Right renal cortex interstitium (tissue), 3 donors: ENCODE measurements around the gene BAHD1. TPM values are rescaled to one million over a fixed set of nuclear protein-coding genes. Genes with fewer than 3 reads are reported as not detected.
"Not testable (repeated sequence)": the region's sequence is repeated elsewhere in the genome, so short reads cannot be mapped to it uniquely, and the experiment has no call there.

ENCODE experiments used
- DNase-seq, 3 donors: peaks; one replicate each; pipeline ENCODE4 v3.0.0-alpha.2; 2013; ENCODE audit warnings: low read depth in 3 of 3, low spot score in 2 of 3
- polyA plus RNA-seq, 3 donors: library from polyadenylated mRNA; unstranded; fragments of 120-200 nt; gene quantifications; one replicate each; pipeline ENCODE4 v1.2.1, GENCODE V29; 2013; ENCODE audit not compliant: insufficient read length in 3 of 3

The BAHD1 gene
- polyA plus RNA-seq, 3 donors: 19.1 to 21.0 (median 19.6) TPM

DNA sequence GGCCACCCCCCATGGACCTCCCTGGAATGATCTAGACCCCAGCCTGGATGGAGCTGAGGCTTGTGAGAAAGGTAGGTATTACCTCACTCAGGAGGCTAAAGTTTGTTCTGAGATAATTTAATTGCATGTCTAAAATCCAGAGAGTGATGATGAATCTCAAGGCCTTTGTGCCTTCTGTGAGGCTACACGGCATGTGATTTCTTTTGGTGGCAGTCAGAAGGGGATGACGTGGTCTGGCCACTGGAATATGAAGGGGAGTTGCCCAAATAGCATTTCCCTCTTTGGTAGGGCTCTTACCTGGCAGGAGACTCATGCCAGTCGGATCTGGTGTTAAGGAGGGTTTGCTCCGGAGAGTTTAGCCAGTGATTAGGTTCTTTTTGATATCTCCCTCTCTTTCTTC is 2.5 kb downstream of the BAHD1 start:
- no peak for DNase-seq

DNA sequence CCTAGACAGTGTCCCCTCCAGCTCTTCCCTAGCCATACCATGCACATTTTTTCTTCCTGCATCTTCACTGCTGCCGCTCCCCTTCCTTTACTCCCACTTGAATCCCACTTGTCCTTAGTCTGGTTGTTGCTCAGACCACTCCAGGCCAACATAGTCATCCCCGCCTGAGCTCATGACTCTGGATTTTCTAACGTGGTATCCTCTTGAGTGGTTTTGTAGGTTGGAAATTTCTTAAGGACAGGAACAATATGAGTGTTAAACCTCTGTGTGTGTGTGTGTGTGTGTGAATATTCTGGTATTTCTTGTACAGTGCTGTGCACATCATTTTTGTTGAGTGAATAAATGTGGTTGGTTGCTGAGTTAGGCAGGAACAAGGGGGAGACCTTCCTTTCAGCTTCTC is 3.1 kb downstream of the BAHD1 start:
- no peak for DNase-seq

DNA sequence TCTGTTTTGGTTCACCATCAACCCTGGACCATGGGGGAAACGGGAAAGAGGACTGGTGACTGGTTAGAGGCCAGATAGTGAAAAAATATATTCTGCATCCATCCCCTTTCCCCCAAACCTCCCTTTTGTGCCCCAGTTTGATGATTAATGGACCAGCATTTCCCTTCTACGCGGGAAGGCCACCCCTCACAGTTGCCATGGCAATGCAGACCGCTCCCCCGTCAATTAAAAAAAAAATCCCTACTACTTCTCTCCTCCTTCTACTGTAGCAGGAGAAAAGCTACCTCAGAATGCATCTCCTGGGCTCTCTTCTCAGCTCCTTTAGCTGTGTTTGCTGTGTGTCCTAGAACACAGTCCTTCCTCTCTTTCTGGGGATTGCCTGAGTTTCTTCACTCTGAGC is 4.0 kb downstream of the BAHD1 start:
- DNase-seq: no peak

DNA sequence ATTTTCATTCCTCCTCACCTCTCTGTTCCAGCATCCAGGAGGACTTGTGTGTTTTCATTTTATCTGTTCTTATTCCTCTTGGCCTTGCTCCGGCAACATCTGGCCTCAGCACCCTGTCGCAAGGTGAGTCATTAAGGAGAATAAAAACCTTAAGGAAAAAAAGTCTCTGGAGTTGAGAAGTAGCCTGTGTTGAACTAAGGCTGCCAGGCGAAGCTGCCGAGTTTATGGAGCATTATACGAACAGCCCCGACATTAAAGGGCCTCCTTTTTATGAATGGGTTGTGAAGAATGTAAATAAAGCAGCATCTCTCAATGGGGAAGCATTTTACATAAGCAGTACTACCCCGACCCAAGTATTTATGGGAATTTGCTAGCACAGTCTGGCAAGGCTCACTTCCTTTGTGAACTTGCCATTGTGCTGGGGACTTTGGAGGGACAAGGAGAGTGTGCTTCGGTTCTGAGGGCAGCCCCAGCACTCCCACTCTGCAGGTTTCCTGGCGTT is 4.7 kb downstream of the BAHD1 start:
- no peak for DNase-seq

DNA sequence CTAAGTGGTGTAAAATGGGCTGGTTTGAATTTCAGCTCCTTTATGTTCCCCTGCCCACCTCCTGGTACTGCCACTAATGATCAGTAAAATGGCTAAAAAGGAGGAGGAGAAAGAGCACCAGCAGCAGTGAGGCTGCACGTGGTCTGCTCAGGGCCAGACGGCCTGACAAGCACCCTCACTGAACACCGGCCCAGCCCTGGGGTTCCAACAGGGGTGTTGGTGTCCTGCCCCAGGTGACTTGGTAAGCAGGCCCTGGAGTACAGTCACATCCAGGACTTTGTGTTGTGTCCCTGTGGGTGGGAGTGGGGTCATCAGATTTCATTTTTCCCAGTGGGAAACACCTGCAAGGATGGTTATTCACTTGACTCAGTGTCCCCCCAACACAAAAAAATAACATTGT is 5.4 kb downstream of the BAHD1 start:
- DNase-seq: no peak

DNA sequence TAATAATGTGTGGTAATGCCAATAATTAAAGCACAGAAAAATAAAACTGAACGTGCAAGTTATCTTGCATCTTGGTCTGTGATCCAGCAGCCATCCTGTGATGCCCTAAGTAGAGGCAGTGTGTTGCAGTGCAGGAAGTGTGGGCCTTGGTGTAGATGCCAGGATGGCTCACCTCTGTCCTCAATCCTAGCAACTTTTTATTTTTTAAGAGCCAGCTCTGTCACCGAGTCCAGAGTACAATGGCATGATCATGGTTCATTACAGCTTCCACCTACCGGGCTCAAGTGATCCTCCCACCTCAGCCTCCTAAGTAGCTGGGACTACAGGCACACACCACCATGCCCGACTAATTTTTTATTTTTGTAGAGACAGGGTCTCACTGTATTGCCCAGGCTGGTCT is 7.6 kb downstream of the BAHD1 start:
- DNase-seq: no peak

DNA sequence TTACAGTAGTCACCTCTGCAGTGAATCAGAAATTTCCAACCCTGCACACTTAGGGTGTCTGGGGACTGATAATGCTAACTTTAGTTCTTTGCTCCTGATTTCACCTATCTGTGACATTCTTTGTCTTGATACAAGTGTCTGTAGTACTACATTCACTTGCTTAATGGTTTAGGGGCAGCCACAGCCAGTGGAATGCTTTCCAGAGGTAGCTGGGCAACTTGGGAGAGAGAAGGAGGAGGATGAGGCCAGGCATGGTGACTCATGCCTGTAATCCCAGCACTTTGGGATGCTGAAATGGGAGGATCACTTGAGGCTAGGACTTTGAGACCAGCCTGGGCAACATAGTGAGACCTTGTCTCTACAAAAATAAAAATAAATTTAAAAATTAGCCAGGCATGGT is 8.5 kb downstream of the BAHD1 start:
- DNase-seq: no peak

DNA sequence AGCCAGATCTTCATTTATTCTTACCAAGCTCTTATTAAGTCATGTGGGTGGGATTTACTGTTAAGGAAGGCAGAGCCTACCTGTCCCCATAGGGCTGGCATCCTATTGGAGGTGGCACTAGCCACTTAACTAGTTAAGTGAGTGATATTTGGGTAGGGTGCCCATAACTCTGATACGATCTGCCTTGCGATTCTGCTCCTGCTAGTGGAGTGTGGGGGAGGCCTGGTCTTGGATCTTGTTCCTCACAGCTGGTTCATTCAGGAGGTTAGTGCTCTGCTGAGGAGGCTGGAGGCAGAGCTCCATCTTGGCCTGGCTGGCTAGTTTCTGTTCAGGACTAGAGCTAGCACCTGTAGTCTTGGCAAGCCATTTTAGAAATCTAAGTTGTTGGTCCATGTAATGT is 9.3 kb downstream of the BAHD1 start:
- no peak for DNase-seq

DNA sequence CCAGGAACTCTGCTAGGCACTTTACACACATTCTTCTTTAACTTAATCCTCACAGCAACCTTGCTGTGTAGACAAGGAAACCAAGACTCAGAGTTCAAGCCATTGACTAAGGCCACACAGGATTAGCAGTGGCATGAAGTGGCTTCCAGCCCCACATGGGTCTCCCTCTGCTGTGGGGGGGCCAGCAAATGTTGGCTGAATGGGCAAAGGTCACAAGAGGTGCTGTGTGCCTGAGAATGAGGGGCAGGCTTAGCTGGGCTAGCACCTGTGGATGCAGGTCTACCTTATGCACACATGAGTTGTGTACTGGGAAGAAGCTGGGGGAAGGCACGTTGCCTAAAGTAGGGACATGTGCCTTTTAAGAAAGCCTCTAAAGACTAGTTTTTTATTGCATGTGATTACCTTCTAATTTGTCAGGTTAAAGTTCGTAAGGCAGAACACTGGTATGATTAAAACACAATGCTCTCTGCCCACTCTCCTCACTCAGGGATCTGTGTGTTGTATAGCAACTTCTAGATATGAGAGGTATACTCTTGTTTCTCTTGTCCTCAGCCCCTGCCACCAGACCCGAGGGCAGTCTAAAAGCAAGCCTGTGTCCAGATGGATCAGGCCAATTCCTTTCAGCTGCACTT is 10.9 kb downstream of the BAHD1 start:
- no peak for DNase-seq

DNA sequence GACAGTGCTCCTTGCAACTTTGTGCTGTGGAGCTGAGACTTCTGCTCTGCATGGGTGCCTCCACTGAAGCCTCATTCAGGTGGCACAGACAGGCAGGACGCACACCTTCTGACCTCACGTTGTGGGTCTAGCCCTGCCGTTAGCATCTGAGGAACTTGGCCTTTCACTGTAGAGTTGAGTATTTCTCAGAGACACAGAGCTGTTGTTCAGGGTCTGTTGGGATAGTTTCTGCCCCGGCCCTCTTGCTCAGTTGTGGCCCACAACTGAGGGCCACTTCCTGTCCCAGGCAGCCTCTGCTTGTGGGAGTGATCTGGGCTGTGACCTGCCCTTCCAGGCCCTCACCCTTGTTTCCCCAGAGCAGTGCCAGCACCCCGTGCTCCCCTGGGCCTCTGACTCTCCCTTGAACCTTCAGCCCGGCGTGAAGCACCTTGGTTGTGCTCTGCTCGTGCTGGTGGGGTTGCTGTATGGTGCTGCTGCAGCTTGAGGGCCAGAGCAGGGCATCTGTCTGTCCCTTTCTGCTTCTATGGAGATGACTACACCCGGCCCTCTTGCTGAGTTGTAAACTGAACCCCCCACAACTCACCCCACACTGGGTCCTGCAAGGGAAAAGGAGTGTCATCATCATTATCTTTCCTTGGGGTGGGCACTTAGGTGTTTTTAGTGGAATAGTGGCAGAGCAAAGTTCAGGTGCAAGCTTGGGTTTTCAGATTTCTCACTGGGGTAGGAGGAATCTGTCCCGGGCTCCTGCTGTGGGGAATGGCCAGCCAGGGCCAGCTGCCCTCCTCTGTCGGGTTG is 11.7 kb downstream of the BAHD1 start:
- DNase-seq: no peak

DNA sequence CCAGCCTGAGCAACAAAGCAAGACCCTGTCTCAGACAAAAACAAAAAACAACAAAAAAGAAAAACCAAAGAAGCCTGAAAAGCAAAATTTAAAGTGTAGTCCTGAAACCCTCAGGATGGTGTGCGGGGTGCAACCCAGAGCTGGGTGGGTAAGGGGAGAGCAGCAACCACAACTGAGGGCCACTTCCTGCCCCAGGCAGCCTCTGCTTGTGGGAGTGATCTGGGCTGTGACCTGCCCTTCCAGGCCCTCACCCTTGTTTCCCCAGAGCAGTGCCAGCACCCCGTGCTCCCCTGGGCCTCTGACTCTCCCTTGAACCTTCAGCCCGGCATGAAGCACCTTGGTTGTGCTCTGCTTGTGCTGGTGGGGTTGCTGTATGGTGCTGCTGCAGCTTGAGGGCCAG is 13.2 kb downstream of the BAHD1 start:
- not testable (repeated sequence) for DNase-seq

DNA sequence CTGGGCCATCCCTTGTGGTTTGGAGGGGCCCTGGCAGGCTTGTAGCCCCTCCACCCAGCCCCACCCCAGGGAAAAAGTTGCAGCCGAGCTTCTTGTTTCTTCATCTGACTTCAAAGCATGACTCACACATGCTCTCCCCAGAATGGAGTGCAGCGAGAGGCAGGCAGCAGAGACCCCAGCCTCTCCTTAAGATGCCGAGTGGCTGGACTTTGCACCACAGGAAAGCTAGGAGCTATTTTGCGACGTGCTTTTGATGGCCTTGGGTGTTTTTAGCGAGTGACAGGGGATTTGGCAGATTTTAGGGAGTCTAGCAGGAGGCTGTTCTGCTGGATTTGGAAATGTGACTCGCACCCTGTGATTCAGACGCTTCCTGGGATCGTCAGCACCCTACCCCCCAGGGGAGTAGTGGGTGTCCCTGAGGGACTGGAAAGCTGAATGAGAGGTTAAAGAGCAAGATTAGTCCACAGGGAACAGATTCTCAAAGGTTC is 14.2 kb downstream of the BAHD1 start:
- DNase-seq: no peak

DNA sequence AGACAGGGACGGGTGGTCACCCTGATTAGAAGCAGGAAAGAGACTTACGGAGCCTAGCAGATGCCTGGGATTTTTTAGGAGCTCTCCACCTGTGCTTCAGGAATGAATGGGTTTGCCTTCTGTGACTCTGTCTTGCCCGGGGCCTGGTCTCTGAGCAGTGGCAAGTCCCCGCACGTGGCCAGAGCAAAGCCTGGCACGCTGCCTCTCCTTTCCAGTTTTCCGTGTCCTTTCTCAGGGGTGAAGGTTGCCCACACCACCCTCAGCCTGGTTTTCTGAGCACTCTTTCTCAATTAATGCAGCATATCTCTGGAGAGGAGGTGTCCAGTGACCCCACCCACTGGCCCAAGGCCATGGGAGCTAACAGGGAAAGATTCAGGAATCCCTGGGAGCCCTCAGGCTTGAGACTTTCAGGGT is 15.6 kb downstream of the BAHD1 start:
- DNase-seq: no peak

DNA sequence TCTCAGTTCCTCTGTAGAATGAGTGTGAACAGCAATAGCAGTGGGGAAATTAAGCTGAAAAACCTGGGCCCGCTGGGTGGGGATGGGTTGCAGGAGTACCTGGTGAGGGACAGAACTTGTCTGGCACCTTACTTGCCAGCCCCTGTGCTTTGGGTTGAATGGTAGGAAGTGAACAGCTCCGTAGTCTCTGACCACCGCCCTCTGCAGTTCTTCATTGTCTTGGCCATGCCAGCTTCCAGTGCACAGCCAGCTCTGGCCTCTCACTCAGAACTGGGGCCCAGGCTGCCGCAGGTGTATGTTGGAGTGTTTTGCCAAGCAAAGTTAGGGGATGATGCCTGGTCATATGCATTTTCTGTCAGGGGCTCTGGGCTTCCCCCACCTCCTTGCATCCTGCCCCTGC is 16.0 kb downstream of the BAHD1 start:
- no peak for DNase-seq

DNA sequence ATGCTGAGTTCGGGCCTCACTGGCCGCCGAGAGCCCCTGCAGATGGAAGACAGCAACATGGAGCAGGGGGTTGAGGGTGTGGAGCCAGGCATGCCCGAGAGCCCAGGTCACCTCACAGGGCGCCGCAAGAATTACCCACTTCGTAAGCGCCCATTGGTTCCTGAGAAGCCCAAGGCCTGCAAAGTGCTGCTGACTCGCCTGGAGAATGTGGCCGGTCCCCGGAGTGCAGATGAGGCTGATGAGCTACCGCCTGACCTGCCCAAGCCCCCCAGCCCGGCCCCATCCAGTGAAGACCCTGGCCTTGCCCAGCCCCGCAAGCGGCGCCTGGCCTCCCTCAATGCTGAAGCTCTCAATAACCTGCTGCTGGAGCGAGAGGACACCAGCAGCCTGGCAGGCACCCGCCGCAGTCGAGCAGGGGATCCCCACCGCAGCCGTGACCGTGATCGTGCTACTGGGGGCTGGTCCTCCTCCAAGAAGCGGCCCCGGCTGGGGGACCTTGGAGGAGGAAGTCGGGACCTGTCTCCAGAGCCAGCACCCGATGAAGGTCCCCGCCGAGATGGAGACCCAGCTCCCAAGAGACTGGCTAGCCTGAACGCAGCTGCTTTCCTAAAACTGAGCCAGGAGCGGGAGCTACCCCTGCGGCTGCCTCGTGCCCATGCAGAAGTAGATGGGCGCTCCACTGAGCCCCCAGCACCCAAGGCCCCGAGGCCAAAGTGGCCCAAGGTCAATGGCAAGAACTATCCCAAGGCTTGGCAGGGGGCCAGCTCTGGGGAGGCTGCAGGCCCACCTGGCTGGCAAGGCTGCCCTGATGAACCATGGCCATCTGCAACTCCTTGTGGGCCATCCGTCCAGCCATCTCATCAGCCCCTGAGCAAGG is 18.0 kb downstream of the BAHD1 start:
- no peak for DNase-seq

DNA sequence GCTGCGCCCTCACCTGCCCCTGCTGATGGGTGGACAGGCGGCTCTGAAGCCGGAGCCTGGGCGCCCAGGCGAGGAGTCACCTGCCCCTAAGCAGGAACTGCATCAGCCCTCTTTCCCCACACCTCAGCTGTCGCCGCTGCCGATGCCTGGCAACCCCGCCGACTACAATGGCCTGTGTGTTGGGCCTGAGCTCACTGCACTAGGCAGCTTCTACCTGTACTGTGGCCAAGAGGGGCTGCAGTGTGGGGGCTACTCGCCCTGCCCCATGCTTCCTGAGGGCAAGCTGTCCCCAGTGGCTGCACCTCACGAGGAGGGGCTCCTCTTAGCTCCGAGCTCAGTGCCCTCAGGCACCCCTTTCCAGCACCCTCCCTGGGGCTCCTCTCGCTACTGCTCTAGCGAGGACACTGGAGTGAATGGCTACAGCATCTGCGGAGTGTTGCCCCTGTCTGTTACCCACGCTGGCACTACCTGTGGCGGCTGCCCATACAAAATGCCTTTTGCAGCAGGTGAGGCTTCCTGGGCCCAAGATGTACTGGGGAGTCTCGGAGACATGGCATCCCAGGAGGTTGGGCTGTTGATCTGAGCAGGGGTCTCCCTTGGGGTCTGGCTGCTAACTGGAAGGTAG is 18.8 kb downstream of the BAHD1 start:
- no peak for DNase-seq

DNA sequence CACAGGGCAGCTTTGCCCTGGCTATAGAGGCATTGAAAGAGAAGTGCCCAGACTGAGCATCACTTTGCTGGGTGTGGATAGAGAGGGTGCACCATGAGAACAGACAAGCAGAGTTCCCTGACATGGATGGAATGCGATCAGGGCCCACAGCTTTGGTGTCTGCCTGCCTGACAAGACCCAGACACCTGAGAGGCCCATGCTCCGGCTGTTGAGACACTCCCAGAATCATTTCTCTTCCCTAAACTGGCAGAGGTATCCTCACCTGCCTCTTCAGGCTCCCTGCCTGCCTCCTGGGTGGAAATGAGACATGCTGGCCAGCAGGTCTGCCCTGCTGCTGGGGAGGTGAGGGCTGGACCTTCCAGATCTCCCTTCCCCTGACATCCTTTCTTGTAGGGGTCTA is 19.7 kb downstream of the BAHD1 start:
- no peak for DNase-seq

DNA sequence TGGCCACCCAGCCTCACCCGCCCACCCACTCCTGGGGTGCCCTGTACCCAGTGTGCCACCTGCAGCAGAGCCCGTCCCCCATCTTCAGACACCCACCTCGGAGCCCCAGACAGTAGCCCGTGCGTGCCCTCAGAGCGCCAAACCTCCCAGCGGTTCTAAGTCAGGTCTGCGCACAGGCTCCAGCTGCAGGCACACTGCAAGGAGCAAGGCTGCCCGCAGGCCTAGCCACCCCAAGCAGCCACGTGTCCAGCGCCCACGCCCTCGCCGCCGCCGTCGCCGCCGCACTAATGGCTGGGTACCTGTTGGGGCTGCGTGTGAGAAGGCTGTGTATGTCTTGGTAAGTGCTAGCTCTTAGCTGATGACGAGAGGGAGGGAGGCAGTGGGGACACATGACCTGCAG is 21.2 kb downstream of the BAHD1 start:
- DNase-seq: no peak

DNA sequence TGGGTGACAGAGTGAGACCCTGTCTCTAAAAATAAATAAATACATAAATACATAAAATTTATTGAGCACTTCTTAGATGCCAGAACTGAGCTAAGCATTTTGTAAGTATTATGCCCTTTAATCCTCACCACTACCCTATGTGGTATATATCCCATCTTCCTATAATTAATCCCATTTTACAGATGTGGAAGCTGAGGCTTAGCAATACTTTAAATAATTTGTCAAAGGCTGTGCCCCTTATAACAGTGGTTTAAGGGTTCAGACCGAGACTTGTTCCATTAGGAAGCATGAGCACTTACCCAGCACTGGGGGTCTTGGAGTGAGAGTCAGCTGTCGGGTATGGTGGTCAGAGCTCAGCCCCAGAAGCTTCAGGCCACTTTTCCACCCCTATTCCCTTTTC is 22.5 kb downstream of the BAHD1 start:
- no peak for DNase-seq

DNA sequence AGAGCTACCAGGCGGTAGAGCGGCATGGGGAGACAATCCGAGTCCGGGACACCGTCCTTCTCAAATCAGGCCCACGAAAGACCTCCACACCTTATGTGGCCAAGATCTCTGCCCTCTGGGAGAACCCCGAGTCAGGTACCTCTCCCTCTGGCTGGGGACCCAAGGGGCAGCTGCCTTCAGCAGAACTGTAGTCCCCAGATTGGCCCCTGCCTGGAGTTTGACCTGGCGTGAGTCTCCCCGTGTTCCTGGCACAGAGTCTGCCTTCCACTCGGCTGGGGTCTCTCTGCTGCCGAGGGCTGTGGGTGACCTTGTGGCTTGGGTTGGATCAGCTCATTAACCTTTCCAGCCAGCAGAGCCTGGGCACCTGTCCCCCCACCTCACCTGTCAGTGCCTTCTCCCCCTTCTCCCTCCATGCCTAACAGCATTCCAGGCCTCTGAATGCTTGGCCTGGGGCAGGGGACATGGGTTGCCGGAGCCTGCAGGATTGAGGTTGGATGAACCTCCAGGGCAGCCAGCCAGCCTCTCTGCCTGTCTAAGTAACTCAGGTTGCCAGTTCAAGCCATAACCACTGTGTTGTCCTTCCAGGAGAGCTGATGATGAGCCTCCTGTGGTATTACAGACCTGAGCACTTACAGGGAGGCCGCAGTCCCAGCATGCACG is 23.3 kb downstream of the BAHD1 start:
- DNase-seq: no peak
